DMS53 (cell line): Measurements from ENCODE around the gene C1orf210.

Experiments
- DNase-seq: peaks from one replicate; lab custom pipeline; 2025; lab: John Stamatoyannopoulos, UW

The C1orf210 gene

GRCh38 chr1:43250351-43250761, 35.0 kb downstream of the C1orf210 start:
- DNase-seq: no peak

- DNase-seq: peak; percentile 56
These were observed 38.0 kb downstream of the C1orf210 start for GRCh38 chr1:43247256-43247921.

GRCh38 chr1:43246466-43247213, 38.7 kb downstream of the C1orf210 start:
- DNase-seq: peak; percentile 75

- no peak for DNase-seq
These were observed 42.1 kb downstream of the C1orf210 start for GRCh38 chr1:43243299-43243698.

- peak; percentile 54 for DNase-seq
These were observed 44.0 kb downstream of the C1orf210 start for GRCh38 chr1:43241413-43241836.

GRCh38 chr1:43239484-43239883, 45.9 kb downstream of the C1orf210 start:
- DNase-seq: no peak

GRCh38 chr1:43238991-43239469, 46.4 kb downstream of the C1orf210 start:
- no peak for DNase-seq

GRCh38 chr1:43238085-43238484, 47.3 kb downstream of the C1orf210 start:
- peak; percentile 92 for DNase-seq

GRCh38 chr1:43237121-43237520, 48.3 kb downstream of the C1orf210 start:
- no peak for DNase-seq

- DNase-seq: no peak
These were observed 49.8 kb downstream of the C1orf210 start for GRCh38 chr1:43235451-43236121.

GRCh38 chr1:43235040-43235439, 50.3 kb downstream of the C1orf210 start:
- DNase-seq: no peak

GRCh38 chr1:43234267-43234666, 51.1 kb downstream of the C1orf210 start:
- no peak for DNase-seq

- DNase-seq: no peak
These were observed 51.8 kb downstream of the C1orf210 start for GRCh38 chr1:43233631-43234030.

- no peak for DNase-seq
These were observed 52.9 kb downstream of the C1orf210 start for GRCh38 chr1:43232482-43232881.

- no peak for DNase-seq
These were observed 53.3 kb downstream of the C1orf210 start for GRCh38 chr1:43232074-43232473.
